MCF 10A (cell line): ENCODE results near the gene SLC15A5. TPM values are rescaled to one million over a fixed set of nuclear protein-coding genes. Genes with fewer than 3 reads are reported as not detected.

ENCODE experiments used
- BruUV-seq: library from RNA; stranded (reverse); fragments of 400-500 nt; replicated peaks from 2 replicates; lab custom pipeline; 2021; lab: Mats Ljungman, UMichigan
- CTCF ChIA-PET: fragments of 300-600 bp; sonication (Branson Sonifier 250); formaldehyde crosslinking; extraction: SDS; loops from one replicate; lab custom pipeline; 2021; ENCODE audit warnings: antibody characterized with exemption, inconsistent platforms; lab: Yijun Ruan, JAX
- POLR2A ChIA-PET: fragments of 300-600, 350-650 bp; sonication (Branson Sonifier 250); formaldehyde crosslinking; extraction: SDS; loops from one replicate; lab custom pipeline; 2020; ENCODE audit warnings: antibody characterized with exemption, inconsistent platforms; lab: Yijun Ruan, JAX
- DNase-seq: peaks from one replicate; pipeline ENCODE4 v3.0.0-alpha.2; 2018; ENCODE audit not compliant: unreplicated experiment
- H3K27ac Mint-ChIP-seq: one replicate; pipeline ENCODE4 v1.8.0; 2022; ENCODE audit warnings: mild to moderate bottlenecking, low read depth, mixed read lengths; ENCODE audit not compliant: unreplicated experiment
- H3K27me3 Mint-ChIP-seq: one replicate; pipeline ENCODE4 v1.8.0; 2022; ENCODE audit warnings: mixed read lengths; ENCODE audit not compliant: insufficient read depth, unreplicated experiment
- H3K36me3 Mint-ChIP-seq: one replicate; pipeline ENCODE4 v1.8.0; 2022; ENCODE audit warnings: mild to moderate bottlenecking, moderate library complexity, mixed read lengths; ENCODE audit not compliant: insufficient read depth, unreplicated experiment
- H3K4me1 Mint-ChIP-seq: one replicate; pipeline ENCODE4 v1.8.0; 2022; ENCODE audit warnings: mixed read lengths; ENCODE audit not compliant: insufficient read depth, unreplicated experiment
- H3K4me3 Mint-ChIP-seq: one replicate; pipeline ENCODE4 v1.8.0; 2022; ENCODE audit warnings: mild to moderate bottlenecking, moderate library complexity, mixed read lengths; ENCODE audit not compliant: unreplicated experiment
- H3K9me3 Mint-ChIP-seq: one replicate; pipeline ENCODE4 v1.8.0; 2022; ENCODE audit warnings: mixed read lengths; ENCODE audit not compliant: unreplicated experiment
- intact Hi-C: fragments of 100-400 bp; cut with micrococcal nuclease; formaldehyde crosslinking; loops from 2 replicates; pipeline ENCODE4 v1.14.1; 2022
- total RNA-seq: library from RNA; stranded (reverse); gene quantifications from 2 replicates; pipeline ENCODE4 v1.2.3, GENCODE V29; 2022
- TF ChIP-seq, protein P1 (sequence below): fragments of 200-600 bp; IDR thresholded peaks from one replicate; pipeline ENCODE4 v1.8.0; 2022; ENCODE audit warnings: antibody characterized with exemption, mild to moderate bottlenecking; ENCODE audit not compliant: unreplicated experiment

SLC15A5 gene
- total RNA-seq, 1 experiment from 2014 or later, result not detected

DNA sequence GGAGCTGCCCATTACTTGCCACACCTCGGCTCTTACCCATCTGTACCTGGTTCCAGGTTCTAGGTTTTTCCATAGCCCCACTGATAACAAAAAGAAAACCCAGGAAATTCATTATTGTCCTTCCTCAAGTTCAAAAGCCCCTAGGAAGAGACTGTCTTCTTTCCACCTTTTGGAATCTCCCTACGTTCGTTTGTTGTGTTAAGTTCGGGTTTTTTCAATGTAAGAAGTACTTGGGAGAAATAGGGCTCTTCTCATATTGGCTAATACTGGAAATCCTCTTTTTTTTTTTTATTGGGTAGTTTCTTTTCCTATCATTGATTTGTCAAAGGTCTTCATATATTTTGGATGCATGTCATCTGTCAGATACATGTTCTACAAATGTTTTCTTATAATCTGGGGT is 17.3 kb downstream of the SLC15A5 start:
- intact Hi-C loops, result no loop called here
- Mint-ChIP-seq H3K36me3 (no peaks in the 10 kb centered on the region), H3K4me3 (no peak overlapping the region), H3K9me3 (no peaks in the 10 kb centered on the region), H3K27ac (no peak overlapping the region), H3K4me1 (no peaks in the 10 kb centered on the region), H3K27me3 (no peaks in the 10 kb centered on the region)
- no TSS peak for BruUV-seq
- ChIA-PET POLR2A (no interaction called here), CTCF (interaction anchor here (0.6 kb wide), 1 partner anchor 1731 kb away, joined by 3 read pairs; no protein-coding TSS in a partner anchor)
- TF ChIP-seq, protein P1, sequence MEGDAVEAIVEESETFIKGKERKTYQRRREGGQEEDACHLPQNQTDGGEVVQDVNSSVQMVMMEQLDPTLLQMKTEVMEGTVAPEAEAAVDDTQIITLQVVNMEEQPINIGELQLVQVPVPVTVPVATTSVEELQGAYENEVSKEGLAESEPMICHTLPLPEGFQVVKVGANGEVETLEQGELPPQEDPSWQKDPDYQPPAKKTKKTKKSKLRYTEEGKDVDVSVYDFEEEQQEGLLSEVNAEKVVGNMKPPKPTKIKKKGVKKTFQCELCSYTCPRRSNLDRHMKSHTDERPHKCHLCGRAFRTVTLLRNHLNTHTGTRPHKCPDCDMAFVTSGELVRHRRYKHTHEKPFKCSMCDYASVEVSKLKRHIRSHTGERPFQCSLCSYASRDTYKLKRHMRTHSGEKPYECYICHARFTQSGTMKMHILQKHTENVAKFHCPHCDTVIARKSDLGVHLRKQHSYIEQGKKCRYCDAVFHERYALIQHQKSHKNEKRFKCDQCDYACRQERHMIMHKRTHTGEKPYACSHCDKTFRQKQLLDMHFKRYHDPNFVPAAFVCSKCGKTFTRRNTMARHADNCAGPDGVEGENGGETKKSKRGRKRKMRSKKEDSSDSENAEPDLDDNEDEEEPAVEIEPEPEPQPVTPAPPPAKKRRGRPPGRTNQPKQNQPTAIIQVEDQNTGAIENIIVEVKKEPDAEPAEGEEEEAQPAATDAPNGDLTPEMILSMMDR, result no peak
- DNase-seq, result no peak

DNA sequence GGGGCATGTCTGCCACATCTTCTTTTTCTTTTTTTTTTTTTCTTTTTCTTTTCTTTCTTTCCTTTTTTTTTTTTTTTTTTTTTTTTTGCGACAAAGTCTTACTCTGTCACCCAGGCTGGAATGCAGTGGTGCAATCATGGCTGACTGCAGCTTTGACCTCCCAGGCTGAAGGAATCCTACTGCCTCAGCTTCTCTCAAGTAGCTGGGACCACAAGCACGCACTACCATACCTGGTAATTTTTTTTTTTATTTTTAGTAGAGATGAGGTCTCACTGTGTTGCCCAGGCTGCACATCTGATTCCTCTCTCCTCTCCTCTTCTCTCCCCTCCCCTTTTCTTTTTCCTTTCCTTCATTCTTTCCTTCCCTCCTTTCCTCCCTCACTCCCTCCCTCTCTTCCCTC is 18.5 kb downstream of the SLC15A5 start:
- intact Hi-C loops, result no loop called here
- Mint-ChIP-seq H3K4me1 (no peaks in the 10 kb centered on the region), H3K27me3 (no peaks in the 10 kb centered on the region), H3K36me3 (no peaks in the 10 kb centered on the region), H3K27ac (no peak overlapping the region), H3K9me3 (no peaks in the 10 kb centered on the region), H3K4me3 (no peak overlapping the region)
- ChIA-PET CTCF (no interaction called here), POLR2A (no interaction called here)
- no peak for DNase-seq
- TF ChIP-seq, protein P1, result no peak
- no TSS peak for BruUV-seq

DNA sequence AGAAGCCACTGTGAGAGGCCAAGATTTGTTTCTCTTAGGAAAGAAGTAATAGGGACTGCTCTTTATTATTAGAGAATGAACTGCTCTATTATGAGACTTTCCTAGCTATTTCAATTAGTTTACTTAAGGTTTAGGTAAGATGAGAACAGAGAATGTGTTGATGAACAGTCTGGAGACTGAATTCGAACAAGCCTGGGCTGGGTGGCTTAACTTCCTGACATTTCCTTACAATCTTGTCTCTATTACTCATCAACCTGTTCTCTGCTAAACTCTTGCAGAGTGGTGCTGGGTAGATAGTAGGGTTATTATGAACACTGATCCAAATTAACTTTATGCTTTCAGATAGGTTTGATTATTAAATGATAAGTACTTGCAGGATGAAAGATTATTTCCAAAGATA is 31.2 kb downstream of the SLC15A5 start:
- CTCF ChIA-PET, result no interaction called here
- intact Hi-C loops, result no loop called here
- Mint-ChIP-seq H3K9me3 (no peaks in the 10 kb centered on the region), H3K4me1 (no peaks in the 10 kb centered on the region), H3K4me3 (no peak overlapping the region), H3K36me3 (no peaks in the 10 kb centered on the region), H3K27me3 (no peaks in the 10 kb centered on the region), H3K27ac (peak overlapping the region; percentile 53)
- POLR2A ChIA-PET, result interaction anchor here (0.5 kb wide), 1 partner anchor 32 kb away, joined by 3 read pairs; no protein-coding TSS in a partner anchor
- BruUV-seq, result no TSS peak
- TF ChIP-seq, protein P1, result no peak
- DNase-seq, result peak; percentile 13

DNA sequence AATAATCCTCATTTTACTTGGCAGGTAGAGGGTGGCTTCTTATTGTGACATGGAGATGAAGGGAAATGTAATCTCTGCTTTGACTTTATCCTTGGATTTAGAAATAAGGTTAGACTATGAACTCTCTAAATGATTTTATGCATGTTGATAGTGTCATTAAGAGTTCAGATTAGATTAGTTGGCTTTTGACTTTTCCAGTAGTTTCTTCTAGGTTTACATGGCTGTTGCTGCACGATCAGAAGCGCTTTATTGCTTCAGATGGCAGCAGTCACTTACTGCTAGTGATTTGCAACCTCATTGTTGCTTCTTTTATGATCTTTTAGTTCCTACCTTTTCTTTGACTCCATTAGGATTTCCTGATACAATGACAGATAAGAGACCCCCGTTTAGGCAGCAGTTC is 32.3 kb downstream of the SLC15A5 start:
- no peak overlapping the region for H3K27ac Mint-ChIP-seq

More for the DNA sequence above, 32.3 kb downstream of the SLC15A5 start:
- DNase-seq, result no peak
- Mint-ChIP-seq H3K9me3 (no peaks in the 10 kb centered on the region), H3K4me3 (no peak overlapping the region), H3K27me3 (no peaks in the 10 kb centered on the region), H3K36me3 (no peaks in the 10 kb centered on the region), H3K4me1 (no peaks in the 10 kb centered on the region)
- no TSS peak for BruUV-seq
- ChIA-PET CTCF (no interaction called here), POLR2A (no interaction called here)
- TF ChIP-seq, protein P1, result no peak
- intact Hi-C loops, result no loop called here
